LNCAP (cell line): ENCODE measurements around the gene BTNL2.

Experiments
- CTCF ChIP-seq: fragments of 450-650 bp; IDR thresholded peaks from 2 replicates; pipeline ENCODE4 v1.5.1; 2017; ENCODE audit warnings: mild to moderate bottlenecking

BTNL2 gene

DNA sequence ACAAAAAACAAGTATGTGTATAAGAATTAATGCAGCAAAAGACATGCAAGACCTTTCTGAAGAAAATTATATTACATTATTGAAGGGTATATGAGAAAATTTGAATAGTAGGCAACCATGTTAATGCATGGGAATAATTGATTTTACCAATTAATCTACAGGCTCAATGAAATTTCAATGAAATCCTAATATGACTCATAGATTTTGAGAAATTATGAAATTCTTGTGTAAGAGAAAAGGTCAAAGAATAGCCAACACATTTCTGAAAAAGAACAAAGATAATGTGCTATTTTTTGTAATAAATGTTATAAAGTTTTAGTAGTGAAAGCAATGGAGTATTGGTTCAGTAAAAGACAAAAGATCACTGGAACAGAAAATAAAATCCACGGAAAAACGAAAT is 53.6 kb downstream of the BTNL2 start:
- no peak for TF ChIP-seq CTCF
